OCI-LY3 (cell line): ENCODE results near the gene MICU1.

Experiments
- EZH2phosphoT487 ChIP-seq: fragments of 200-600 bp; shearing (Covaris generic); IDR thresholded peaks from 2 replicates; pipeline ENCODE4 v1.6.1; 2018; ENCODE audit warnings: antibody characterized with exemption, mixed run types, low read depth
- TF ChIP-seq, protein P1 (sequence below): fragments of 200-600, 300-600 bp; sonication (generic); IDR thresholded peaks from 2 replicates; pipeline ENCODE4 v1.5.1; 2014; ENCODE audit warnings: antibody characterized with exemption, low read length, low read depth

DNA sequence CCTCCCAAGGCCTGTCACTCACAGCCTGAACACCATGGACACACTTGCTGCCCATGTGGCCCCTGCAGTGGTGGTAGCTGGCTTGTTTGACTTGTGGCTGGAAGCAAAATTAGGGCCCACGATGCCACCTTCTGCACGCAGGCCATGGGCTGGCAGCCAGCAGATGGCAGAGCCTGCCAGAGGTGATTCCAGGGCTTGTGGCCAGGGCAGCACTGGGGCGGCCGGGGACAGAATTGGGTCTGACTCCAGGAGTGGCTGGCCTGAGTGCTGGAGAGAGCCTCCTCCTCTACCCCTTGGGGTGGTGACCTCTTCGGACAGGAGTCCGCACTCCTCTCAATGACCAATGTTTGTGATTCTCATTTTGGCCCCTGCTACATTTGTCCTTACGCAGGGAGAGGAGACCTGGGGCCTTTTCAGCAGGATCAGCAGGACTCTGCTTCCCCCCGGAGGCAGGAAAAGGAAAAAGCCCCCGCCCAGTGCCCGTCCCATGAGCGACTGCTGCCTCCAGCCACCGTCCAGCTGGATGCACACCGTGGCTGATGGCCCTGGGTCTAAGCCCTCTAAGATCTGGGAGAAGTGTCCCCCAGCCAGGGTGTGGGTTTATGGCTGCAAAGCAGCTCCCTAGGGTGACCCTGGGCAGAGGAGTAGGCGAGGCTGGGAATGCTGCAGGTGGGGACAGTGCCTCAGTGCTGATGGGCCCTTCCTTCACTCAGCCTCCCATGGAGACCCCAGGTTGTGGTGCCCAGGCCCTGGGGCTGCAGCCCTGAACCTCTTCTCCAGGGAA, 297.6 kb downstream of the MICU1 start:
- TF ChIP-seq, protein P1, sequence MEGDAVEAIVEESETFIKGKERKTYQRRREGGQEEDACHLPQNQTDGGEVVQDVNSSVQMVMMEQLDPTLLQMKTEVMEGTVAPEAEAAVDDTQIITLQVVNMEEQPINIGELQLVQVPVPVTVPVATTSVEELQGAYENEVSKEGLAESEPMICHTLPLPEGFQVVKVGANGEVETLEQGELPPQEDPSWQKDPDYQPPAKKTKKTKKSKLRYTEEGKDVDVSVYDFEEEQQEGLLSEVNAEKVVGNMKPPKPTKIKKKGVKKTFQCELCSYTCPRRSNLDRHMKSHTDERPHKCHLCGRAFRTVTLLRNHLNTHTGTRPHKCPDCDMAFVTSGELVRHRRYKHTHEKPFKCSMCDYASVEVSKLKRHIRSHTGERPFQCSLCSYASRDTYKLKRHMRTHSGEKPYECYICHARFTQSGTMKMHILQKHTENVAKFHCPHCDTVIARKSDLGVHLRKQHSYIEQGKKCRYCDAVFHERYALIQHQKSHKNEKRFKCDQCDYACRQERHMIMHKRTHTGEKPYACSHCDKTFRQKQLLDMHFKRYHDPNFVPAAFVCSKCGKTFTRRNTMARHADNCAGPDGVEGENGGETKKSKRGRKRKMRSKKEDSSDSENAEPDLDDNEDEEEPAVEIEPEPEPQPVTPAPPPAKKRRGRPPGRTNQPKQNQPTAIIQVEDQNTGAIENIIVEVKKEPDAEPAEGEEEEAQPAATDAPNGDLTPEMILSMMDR: peak; percentile 51
- TF ChIP-seq EZH2phosphoT487: no peak
